HG03097 (cell line): ENCODE data around the gene PCYT1B.

Experiments used
- ATAC-seq: cut with Tn5 transposase; IDR thresholded peaks from one replicate; pipeline ENCODE4 v1.9.1; 2021; ENCODE audit not compliant: unreplicated experiment, low FRiP score

The PCYT1B gene

DNA sequence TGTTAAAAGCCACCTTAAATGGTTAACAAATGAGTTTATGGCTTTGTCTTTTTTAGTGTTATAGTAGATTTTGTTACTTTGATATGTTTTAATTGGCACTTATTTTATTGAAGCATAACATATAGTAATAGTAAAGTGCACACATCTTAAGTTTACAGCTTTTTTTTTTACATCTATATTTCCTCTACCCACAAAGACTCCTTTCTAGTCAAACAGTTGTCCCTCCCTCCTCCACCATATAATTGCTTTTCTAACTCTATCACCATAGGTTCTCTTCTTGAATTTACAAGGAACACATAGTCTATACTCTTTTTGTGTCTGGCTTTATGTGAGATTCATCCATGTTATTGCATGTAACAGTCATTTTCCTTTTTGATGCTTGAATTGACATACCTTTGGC is 110.6 kb downstream of the PCYT1B start:
- ATAC-seq, result no peak

DNA sequence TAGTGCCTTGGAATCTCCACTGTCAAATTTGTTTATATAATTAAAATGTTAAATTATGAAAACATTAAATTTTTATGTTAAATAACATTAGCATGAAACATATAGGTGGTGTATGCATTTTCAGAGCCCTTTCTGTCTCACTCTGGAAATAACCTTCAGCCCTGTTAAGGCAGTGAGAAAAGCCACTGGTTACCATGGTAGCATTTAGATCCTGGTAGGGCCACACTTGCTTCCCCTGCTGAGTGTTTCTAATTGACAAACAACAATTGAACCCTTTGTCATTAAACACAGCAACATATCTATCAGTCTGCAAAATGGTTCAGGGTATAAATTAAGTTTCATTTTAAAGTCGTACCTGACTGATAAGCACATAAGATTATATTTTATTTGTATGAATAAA is 118.5 kb downstream of the PCYT1B start:
- ATAC-seq, result no peak

DNA sequence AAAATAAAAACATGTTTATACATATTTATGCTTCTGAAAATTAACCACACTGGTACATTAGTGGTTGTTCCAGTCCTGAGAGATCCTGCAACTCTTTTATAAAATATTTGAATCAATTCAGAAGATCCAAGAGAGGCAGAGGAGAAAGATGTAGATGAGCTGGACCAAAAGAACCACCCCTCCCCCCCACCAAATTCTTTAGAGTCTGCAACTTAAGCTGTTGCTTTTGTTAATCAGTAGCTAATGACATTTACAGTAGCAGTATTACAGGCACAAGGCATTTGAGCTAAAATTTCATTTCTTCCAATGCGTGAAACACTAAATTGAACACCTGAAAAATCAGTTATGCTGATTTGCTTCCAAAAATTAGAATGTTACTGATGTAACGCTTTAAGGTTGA is 120.5 kb downstream of the PCYT1B start:
- ATAC-seq, result no peak

DNA sequence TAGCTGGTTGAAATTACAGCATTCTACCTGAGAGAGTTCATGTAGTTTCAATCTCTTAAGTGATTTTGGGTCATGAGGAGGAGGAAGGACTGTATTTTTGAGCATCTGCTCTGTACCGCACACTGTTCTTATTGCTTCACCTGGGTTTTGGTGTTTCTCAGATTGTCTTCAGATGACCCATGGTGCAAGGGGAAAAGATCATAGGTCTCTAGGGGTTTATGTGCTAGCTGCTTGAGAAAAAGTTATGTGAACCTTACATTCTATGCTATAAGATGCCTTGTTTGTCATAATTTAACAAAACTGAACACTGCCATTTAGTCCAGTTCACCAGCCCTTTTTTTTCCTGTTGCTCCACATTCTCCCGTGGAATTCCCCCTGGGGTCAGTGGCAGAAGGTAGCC is 121.7 kb downstream of the PCYT1B start:
- no peak for ATAC-seq

DNA sequence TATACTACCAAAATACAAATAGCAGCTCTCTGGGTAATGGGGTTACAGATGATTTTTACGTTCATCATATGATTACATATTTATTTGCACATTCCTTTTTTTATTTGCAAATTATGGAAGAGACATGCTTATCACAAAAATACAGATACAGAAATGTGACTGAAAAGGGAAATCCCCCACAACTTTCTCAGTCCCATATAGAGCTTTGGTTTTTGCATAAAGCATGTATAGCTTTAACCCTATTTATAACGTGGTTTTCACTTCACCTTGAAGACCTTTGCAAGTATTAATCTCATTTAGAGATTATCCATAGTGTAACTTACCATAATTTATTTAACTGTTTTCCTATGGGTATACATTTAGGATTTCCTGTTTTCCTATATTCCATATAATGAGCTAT is 126.7 kb downstream of the PCYT1B start:
- no peak for ATAC-seq

DNA sequence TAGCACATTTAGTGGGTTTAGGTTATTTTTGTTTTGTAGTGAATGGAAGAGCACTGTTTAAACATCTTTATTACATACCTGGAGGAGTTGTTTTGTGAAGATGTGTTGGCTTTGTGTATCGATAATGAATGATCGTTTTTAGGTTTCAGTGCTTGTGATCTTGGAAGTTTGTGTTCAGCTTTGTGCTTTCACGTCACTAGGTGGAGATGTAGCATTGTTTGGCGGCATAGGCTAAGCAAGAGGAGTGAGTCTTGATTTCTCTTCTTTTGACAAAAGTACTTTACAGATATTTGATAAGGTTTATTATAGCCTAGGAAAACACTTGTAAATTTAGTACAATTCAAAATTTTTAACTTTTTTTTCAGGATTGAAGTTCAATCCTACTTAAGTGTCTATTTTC is 131.7 kb downstream of the PCYT1B start:
- ATAC-seq, result no peak

DNA sequence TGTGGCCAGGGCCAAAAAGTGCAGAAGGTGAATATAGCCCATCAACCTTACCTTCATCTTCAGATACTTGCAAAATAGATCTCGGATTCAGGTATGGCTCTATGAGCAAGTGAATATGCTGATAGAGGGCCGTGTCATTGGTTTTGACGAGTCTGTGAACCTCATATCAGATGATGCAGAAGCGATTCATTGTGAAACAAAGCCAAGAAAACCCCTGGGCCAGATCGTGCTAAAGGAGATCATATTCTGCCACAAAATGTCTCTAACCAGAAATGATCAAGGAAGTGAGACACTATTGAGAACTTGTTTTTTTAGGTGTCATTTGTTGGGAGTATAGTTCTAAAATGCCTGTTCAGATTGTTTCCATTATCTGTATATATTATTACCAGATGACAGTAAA is 133.7 kb downstream of the PCYT1B start:
- ATAC-seq, result peak; percentile 72

DNA sequence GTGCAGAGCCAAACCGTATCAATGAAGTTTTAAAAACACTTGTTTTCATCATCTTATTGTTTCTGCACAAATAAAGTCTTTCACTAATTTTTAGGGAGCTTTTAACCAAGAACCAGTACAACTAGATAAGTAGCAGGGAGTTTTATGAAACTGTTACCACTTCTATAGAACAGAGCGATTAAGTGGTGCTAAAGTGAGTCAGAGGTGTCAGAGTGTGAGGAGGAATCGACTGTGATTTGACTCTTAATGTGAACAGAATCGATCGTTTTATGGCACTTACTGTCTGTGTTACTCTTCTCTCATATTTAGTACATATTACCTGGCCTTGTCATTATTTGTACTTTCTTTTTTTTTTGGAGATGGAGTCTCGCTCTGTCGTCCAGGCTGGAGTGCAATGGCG is 138.8 kb downstream of the PCYT1B start:
- no peak for ATAC-seq
